ENCODE results near the gene TRIM41.
A peak's percentile ranks its signal among the peaks of the same experiment; 100 is the strongest.

- TF ChIP-seq REST (IDR thresholded peaks at IDR 0.05; ENCODE audit: insufficient replicate concordance, low read depth) = peak; percentile 48
- TF ChIP-seq CTCF (IDR thresholded peaks at IDR 0.05; ENCODE audit: insufficient read depth, low read length) = no peak
- TF ChIP-seq GABPA (IDR thresholded peaks at IDR 0.05; ENCODE audit: low read depth) = no peak
These were observed 18.0 kb upstream of the TRIM41 start, which contains the start of gene TRIM7 for GRCh38 chr5:181204826-181205760.
